Endothelial cell of umbilical vein (primary cell): ENCODE results near the gene TNFRSF19.

Source experiments
- CTCF ChIP-seq, 2 donors: IDR thresholded peaks; 1 replicate in 1 of 2; 2 replicates in 1 of 2; pipeline ENCODE4 v1.5.1; 2011; ENCODE audit warnings: low read length in 2 of 2, mild to moderate bottlenecking in 2 of 2, moderate library complexity in 2 of 2, control low read depth in 1 of 2, inconsistent platforms in 1 of 2, low read depth in 1 of 2; ENCODE audit not compliant: insufficient read depth in 1 of 2; ENCODE audit errors: extremely low read depth in 1 of 2
- EZH2 ChIP-seq: IDR thresholded peaks from 2 replicates; pipeline ENCODE4 v1.6.1; 2012; ENCODE audit warnings: borderline replicate concordance, low read depth, mild to moderate bottlenecking, moderate library complexity, low read length, inconsistent platforms; ENCODE audit not compliant: severe bottlenecking
- FOS ChIP-seq: IDR thresholded peaks from 2 replicates; pipeline ENCODE4 v1.6.1; 2011; ENCODE audit warnings: mild to moderate bottlenecking, low read length, moderate library complexity, borderline replicate concordance; ENCODE audit not compliant: insufficient read depth
- GATA2 ChIP-seq: IDR thresholded peaks from 2 replicates; pipeline ENCODE4 v1.7.0; 2011; ENCODE audit warnings: low read depth, mild to moderate bottlenecking, moderate library complexity, mixed read lengths, low read length; ENCODE audit not compliant: insufficient read length, insufficient read depth
- JUN ChIP-seq: IDR thresholded peaks from 2 replicates; pipeline ENCODE4 v1.6.1; 2011; ENCODE audit warnings: borderline replicate concordance, low read depth; ENCODE audit not compliant: insufficient read length, insufficient read depth
- MAX ChIP-seq: IDR thresholded peaks from 2 replicates; pipeline ENCODE4 v1.6.1; 2011; ENCODE audit not compliant: insufficient read depth, insufficient read length
- MYC ChIP-seq: IDR thresholded peaks from one replicate; pipeline ENCODE4 v1.6.1; 2011; ENCODE audit warnings: mild to moderate bottlenecking, low read depth, low read length
- POLR2A ChIP-seq: IDR thresholded peaks from 2 replicates; pipeline ENCODE4 v1.6.1; 2012; ENCODE audit warnings: low read depth, mild to moderate bottlenecking, control low read depth, low read length
- POLR2AphosphoS5 ChIP-seq: IDR thresholded peaks from 2 replicates; pipeline ENCODE4 v1.6.1; 2012; ENCODE audit warnings: low read depth, mild to moderate bottlenecking, control low read depth, low read length, moderate library complexity; ENCODE audit not compliant: insufficient read depth

- no peak for TF ChIP-seq CTCF (IDR thresholded peaks at IDR 0.05; ENCODE audit: extremely low read depth in 1 of 2, insufficient read depth in 1 of 2, low read depth in 1 of 2, low read length in 2 of 2)
- no peak for TF ChIP-seq MAX
- TF ChIP-seq POLR2A: no peak
- TF ChIP-seq FOS: no peak
- TF ChIP-seq POLR2AphosphoS5: no peak
- TF ChIP-seq MYC: no peak
- no peak for TF ChIP-seq EZH2
- TF ChIP-seq GATA2: no peak
- TF ChIP-seq JUN: no peak
Measured at GRCh38 chr13:23554000-23554399, 16.2 kb upstream of the TNFRSF19 start.
